GM21423 (cell line): Measurements from ENCODE around the gene FAM219B.

Experiments used
- ATAC-seq: cut with Tn5 transposase; IDR thresholded peaks from one replicate; pipeline ENCODE4 v1.9.1; 2021; ENCODE audit warnings: mild to moderate bottlenecking, moderate library complexity; ENCODE audit not compliant: unreplicated experiment

The FAM219B gene

GRCh38 chr15:74851960-74852359, 54.7 kb downstream of the FAM219B start:
- ATAC-seq, result no peak

- no peak for ATAC-seq
Measured at GRCh38 chr15:74850393-74850792, 56.3 kb downstream of the FAM219B start.
